Esophagus squamous epithelium (tissue), 5 donors: ENCODE measurements around the gene TRIM9. TPM values are rescaled to one million over a fixed set of nuclear protein-coding genes. Genes with fewer than 3 reads are reported as not detected.
"Not testable (repeated sequence)": the region's sequence is repeated elsewhere in the genome, so short reads cannot be mapped to it uniquely, and the experiment has no call there.

Experiments
- DNase-seq: peaks from one replicate; lab custom pipeline; 2025; lab: John Stamatoyannopoulos, UW
- H3K27ac ChIP-seq, 4 donors: fragments of 200-600 bp; sonication (generic); one replicate each; pipeline ENCODE4 v1.5.1; 2016 to 2019; ENCODE audit warnings: mild to moderate bottlenecking in 1 of 4
- H3K27me3 ChIP-seq, 4 donors: fragments of 200-600 bp; sonication (generic); 1 replicate in 3 of 4; 2 replicates in 1 of 4; pipeline versions ENCODE4 v1.5.1 to v1.6.0; 2017 to 2021; ENCODE audit warnings: antibody characterized with exemption in 1 of 4
- H3K36me3 ChIP-seq, 3 donors: fragments of 200-600 bp; sonication (generic); one replicate each; pipeline ENCODE4 v1.5.1; 2016 to 2019
- H3K4me1 ChIP-seq, 3 donors: fragments of 200-600 bp; sonication (generic); one replicate each; pipeline ENCODE4 v1.5.1; 2017 to 2019
- H3K4me3 ChIP-seq, 4 donors: fragments of 200-600 bp; sonication (generic); 1 replicate in 3 of 4; 2 replicates in 1 of 4; pipeline ENCODE4 v1.5.1; 2016 to 2019; ENCODE audit warnings: mild to moderate bottlenecking in 2 of 4, moderate library complexity in 1 of 4
- H3K9me3 ChIP-seq, 3 donors: fragments of 200-600 bp; sonication (generic); one replicate each; pipeline ENCODE4 v1.5.1; 2016 to 2019
- POLR2A ChIP-seq, 4 donors: fragments of 450-650 bp; IDR thresholded peaks; one replicate each; pipeline ENCODE4 v1.6.1; 2017; ENCODE audit warnings: antibody characterized with exemption in 4 of 4, mild to moderate bottlenecking in 4 of 4, moderate library complexity in 3 of 4
- WGBS, 2 donors: methylation state at CpG; one replicate each; pipeline ENCODE4 v1.1.5; 2018; 5-methylcytosine and 5-hydroxymethylcytosine counted together
- intact Hi-C: fragments of 100-400 bp; cut with DNase I; formaldehyde crosslinking; loops from one replicate; pipeline ENCODE4 v1.15.0; 2022
- total RNA-seq, 4 donors: library from RNA; depleted of rRNA; stranded (reverse); fragments of >200 nt; gene quantifications; one replicate each; pipeline ENCODE4 v1.1.0, GENCODE V29; 2016
- TF ChIP-seq, protein P1 (sequence below), 6 experiments: fragments of 450-650 bp in 4 of 6; fragments of 200-600 bp in 2 of 6; sonication (generic) in 2 of 6; IDR thresholded peaks; one replicate each; pipeline ENCODE4 v1.5.1; 2016 to 2019; ENCODE audit warnings: antibody characterized with exemption in 6 of 6, mild to moderate bottlenecking in 4 of 6, moderate library complexity in 4 of 6
- donor health status: DM: yes; HTN: yes; CAD: no.

Gene TRIM9
- total RNA-seq, 4 donors from 2014 or later: 0.09 to 3.1 (median 0.21) TPM; not detected in 1

DNA sequence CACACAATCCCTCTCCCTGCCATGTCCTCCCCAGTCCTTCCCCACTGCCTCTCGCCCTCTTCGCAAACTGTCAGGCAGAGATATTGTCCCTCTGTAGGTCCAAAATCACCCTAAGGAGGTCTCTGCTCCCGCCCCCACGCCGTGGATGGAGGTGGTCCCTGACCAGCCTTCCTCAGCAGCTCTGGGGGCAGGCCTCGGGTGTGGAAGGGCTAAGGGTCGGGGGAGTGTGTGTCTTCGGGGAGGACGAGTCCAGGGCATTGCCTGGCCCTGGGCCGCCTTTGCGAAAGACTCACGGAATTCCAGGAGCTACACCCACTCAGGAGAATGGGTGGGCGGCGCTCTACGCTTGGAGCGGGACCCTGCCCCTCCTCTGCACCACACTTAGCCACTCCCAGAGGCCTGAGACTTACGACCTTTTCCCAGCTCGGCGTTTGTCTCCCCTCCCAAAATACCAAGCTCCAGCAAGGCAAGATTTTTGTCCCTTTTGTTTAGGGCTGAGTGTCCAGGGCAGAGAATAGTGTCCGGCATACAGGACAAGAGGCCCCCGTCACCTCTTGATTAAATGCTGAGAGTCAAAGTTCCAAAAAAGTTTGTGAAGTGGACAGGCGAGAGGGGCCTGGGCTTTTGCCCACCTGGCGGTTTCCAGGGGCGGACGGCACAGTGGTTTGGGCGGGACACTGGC is 151.5 kb downstream of the TRIM9 start:
- intact Hi-C loops: no loop called here

DNA sequence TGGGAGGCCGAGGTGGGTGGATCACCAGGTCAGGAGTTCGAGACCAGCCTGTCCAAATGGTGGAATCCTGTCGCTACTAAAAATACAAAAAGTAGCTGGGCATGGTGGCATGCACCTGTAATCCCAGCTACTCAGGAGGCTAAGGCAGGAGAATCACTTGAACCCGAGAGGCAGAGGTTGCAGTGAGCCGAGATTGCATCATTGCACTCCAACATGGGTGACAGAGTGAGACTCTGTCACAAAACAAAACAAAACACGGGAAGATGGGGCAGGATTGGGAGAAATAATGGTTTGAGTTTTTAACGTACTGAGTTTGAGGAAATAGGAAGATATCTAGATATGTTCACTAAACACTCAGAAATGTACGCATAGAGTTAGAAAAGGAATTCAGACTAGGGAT is 153.3 kb downstream of the TRIM9 start:
- intact Hi-C loops, H3K27me3 ChIP-seq, H3K9me3 ChIP-seq, H3K27ac ChIP-seq, DNase-seq, H3K4me3 ChIP-seq: not testable (repeated sequence)
- WGBS, 2 donors: 92 to 95% methylated on average over 8 of the region's 8 CpGs
- H3K36me3 ChIP-seq: peaks cover 0 to 18% (median 0%) of the 10 kb centered on the region in 3 donors
- peaks cover 4 to 58% (median 18%) of the 10 kb centered on the region in 3 donors for H3K4me1 ChIP-seq

More for the DNA sequence above, 151.5 kb downstream of the TRIM9 start:
- DNase-seq: no peak
- peaks cover 0 to 18% (median 0%) of the 10 kb centered on the region in 3 donors for H3K36me3 ChIP-seq
- peaks cover 4 to 41% (median 8%) of the 10 kb centered on the region in 3 donors for H3K4me1 ChIP-seq
- H3K27me3 ChIP-seq: no peaks in the 10 kb centered on the region
- peak overlapping the region; percentile 85 to 95 (median 90) for H3K27ac ChIP-seq
- H3K4me3 ChIP-seq: peak overlapping the region; percentile 60 to 91 (median 77)
- H3K9me3 ChIP-seq: no peaks in the 10 kb centered on the region
- TF ChIP-seq POLR2A (IDR thresholded peaks at IDR 0.05): no peak
- TF ChIP-seq, protein P1, sequence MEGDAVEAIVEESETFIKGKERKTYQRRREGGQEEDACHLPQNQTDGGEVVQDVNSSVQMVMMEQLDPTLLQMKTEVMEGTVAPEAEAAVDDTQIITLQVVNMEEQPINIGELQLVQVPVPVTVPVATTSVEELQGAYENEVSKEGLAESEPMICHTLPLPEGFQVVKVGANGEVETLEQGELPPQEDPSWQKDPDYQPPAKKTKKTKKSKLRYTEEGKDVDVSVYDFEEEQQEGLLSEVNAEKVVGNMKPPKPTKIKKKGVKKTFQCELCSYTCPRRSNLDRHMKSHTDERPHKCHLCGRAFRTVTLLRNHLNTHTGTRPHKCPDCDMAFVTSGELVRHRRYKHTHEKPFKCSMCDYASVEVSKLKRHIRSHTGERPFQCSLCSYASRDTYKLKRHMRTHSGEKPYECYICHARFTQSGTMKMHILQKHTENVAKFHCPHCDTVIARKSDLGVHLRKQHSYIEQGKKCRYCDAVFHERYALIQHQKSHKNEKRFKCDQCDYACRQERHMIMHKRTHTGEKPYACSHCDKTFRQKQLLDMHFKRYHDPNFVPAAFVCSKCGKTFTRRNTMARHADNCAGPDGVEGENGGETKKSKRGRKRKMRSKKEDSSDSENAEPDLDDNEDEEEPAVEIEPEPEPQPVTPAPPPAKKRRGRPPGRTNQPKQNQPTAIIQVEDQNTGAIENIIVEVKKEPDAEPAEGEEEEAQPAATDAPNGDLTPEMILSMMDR (IDR thresholded peaks at IDR 0.05): no peak
- 6 to 32% methylated on average over 7 to 13 of the region's 26 CpGs for WGBS, 2 donors

DNA sequence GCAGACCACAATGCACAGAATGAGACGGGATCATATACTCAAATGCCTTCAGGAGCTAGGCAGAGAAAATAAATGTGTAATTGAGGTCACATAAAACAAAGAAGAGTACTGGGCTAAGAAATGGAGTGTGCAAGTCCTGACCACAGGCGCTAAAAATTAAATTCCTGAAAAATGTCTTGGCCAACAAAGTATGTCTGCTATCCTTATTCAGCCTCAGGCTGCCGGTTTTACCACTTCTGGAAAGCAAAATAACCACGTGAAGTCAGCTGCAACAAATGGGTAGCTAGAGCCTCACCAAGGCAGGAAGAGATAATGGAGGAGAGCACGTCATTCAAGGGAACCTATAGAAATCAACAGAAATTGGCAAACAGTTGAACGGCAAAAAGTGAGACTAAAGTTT is 153.8 kb downstream of the TRIM9 start:
- intact Hi-C loops: no loop called here
- peaks cover 0 to 23% (median 0%) of the 10 kb centered on the region in 3 donors for H3K36me3 ChIP-seq
- no peaks in the 10 kb centered on the region for H3K9me3 ChIP-seq
- no peak overlapping the region for H3K4me3 ChIP-seq
- DNase-seq: no peak
- no peak for TF ChIP-seq POLR2A (IDR thresholded peaks at IDR 0.05)
- TF ChIP-seq, protein P1 (IDR thresholded peaks at IDR 0.05): no peak
- WGBS, 2 donors: 59 to 69% methylated on average over 6 of the region's 6 CpGs
- peaks cover 4 to 62% (median 18%) of the 10 kb centered on the region in 3 donors for H3K4me1 ChIP-seq
- H3K27me3 ChIP-seq: no peaks in the 10 kb centered on the region
- no peak overlapping the region for H3K27ac ChIP-seq

DNA sequence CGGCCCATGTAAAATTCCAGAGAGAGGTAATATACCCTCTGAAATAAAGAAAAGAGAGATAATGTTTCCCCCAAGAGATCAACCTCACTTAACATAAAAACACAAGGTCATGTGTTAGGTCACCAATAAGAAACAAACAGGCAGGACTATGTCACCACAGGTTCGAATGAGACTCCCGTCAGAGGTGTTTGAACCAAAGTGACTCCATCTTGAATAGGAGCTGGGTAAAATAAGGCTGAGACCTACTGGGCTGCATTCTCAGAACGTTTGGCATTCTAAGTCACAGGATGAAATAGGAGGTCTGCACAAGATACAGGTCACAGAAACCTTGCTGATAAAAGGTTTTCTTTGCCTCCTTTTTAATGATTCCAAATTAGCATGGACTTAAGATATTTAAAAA is 157.1 kb downstream of the TRIM9 start:
- H3K4me1 ChIP-seq: peaks cover 0 to 38% (median 12%) of the 10 kb centered on the region in 3 donors
- intact Hi-C loops: no loop called here
- TF ChIP-seq, protein P1 (IDR thresholded peaks at IDR 0.05): no peak
- TF ChIP-seq POLR2A (IDR thresholded peaks at IDR 0.05): no peak
- no peaks in the 10 kb centered on the region for H3K27me3 ChIP-seq
- DNase-seq: no peak
- H3K27ac ChIP-seq: peak overlapping the region in 2 of 4 donors; percentile 7 to 38
- H3K9me3 ChIP-seq: no peaks in the 10 kb centered on the region
- WGBS, 2 donors: 56 to 59% methylated on average over 4 of the region's 4 CpGs
- H3K4me3 ChIP-seq: no peak overlapping the region
- H3K36me3 ChIP-seq: peaks cover 0 to 55% (median 0%) of the 10 kb centered on the region in 3 donors

DNA sequence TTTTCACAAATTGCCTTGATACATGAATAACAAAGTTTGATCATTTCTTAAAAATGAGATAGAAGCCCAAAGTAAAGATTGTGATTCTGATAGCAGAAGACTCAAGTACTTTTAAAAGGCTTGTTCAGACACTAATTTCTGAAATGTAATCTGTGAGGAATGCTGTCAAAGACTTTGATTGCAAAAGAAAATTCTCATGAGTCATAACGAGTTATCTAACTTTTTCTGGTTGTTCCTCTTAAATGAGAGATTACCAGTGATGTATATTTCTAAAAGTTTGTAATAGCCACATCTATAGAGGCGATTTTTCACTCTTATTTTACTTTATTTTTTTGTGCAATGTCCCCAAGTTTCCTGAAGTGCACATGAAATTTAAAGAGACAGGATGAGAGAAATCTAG is 157.6 kb downstream of the TRIM9 start:
- peaks cover 0 to 37% (median 10%) of the 10 kb centered on the region in 3 donors for H3K4me1 ChIP-seq
- 13 to 38% methylated on average over 2 of the region's 2 CpGs for WGBS, 2 donors
- intact Hi-C loops: no loop called here
- H3K36me3 ChIP-seq: peaks cover 0 to 60% (median 0%) of the 10 kb centered on the region in 3 donors
- TF ChIP-seq, protein P1 (IDR thresholded peaks at IDR 0.05): no peak
- no peak for TF ChIP-seq POLR2A (IDR thresholded peaks at IDR 0.05)
- no peak overlapping the region for H3K4me3 ChIP-seq
- H3K27me3 ChIP-seq: no peaks in the 10 kb centered on the region
- no peaks in the 10 kb centered on the region for H3K9me3 ChIP-seq
- H3K27ac ChIP-seq: peak overlapping the region in 2 of 4 donors; percentile 19 to 38
- DNase-seq: no peak
